Lower lobe of right lung (tissue), 2 donors: Measurements from ENCODE around the gene POC1A. TPM values are rescaled to one million over a fixed set of nuclear protein-coding genes. Genes with fewer than 3 reads are reported as not detected.

ENCODE experiments used
- ATAC-seq, 2 donors: fragments of 200-7000 bp; cut with Tn5 transposase; one replicate each; pipeline ENCODE4 v1.9.1; 2020 to 2022; ENCODE audit warnings: mild to moderate bottlenecking in 2 of 2, moderate library complexity in 2 of 2
- DNase-seq: peaks from one replicate; pipeline ENCODE4 v3.0.0-alpha.2; 2020
- H3K27ac ChIP-seq: fragments of 200-600 bp; one replicate; pipeline ENCODE4 v1.8.0; 2022
- H3K27me3 ChIP-seq: fragments of 200-600 bp; one replicate; pipeline ENCODE4 v1.8.0; 2022; ENCODE audit warnings: low read depth
- H3K36me3 ChIP-seq: fragments of 200-600 bp; one replicate; pipeline ENCODE4 v1.8.0; 2022; ENCODE audit warnings: mild to moderate bottlenecking
- H3K4me1 ChIP-seq: fragments of 200-600 bp; one replicate; pipeline ENCODE4 v1.8.0; 2022
- H3K4me3 ChIP-seq: fragments of 200-600 bp; one replicate; pipeline ENCODE4 v1.8.0; 2022; ENCODE audit warnings: mild to moderate bottlenecking
- H3K9me3 ChIP-seq: fragments of 200-600 bp; one replicate; pipeline ENCODE4 v1.8.0; 2022
- intact Hi-C: fragments of 100-400 bp; cut with DNase I; formaldehyde crosslinking; loops from one replicate; pipeline ENCODE4 v1.11.0; 2022
- total RNA-seq: library from RNA; stranded (reverse); fragmentation: NEBNext Ultra II Directional; extraction: Animal tissue kit (Norgen Biotek cat#: 25700); gene quantifications from one replicate; pipeline ENCODE4 v1.2.1, GENCODE V29; 2021
- TF ChIP-seq, protein P1 (sequence below): fragments of 200-600 bp; IDR thresholded peaks from one replicate; pipeline ENCODE4 v1.8.0; 2022; ENCODE audit warnings: antibody characterized with exemption, mild to moderate bottlenecking
- donor health status: DM: no; HTN: yes; CAD: no; lungs with severe emphysema.

The POC1A gene
- total RNA-seq, 1 donor from 2014 or later: 2.7 TPM

DNA sequence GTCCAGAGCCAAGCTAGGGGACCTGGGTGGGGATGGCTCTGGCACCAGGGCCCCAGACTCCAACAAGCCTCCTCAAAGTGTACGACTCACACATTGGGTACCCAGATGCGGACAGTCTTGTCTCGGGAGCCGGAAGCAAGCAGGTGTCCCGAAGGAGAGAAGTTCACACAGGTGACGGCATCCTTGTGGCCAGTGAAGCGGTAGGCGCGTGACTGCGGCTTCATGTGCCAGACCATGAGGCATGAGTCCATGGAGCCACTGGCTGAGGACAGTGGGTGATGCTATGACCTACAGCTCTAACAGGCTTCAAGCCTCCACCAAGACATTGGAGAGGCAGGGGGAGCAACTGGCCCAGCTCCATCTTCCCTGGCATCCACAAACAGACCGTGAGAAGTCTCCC, 4.5 kb downstream of the POC1A start:
- ATAC-seq (no peak), DNase-seq (no peak)
- Histone ChIP-seq H3K27ac (no peak overlapping the region), H3K4me3 (no peak overlapping the region), H3K27me3 (no peaks in the 10 kb centered on the region), H3K9me3 (no peaks in the 10 kb centered on the region), H3K4me1 (peaks cover 13% of the 10 kb centered on the region), H3K36me3 (peaks cover 6% of the 10 kb centered on the region)
- TF ChIP-seq, protein P1, sequence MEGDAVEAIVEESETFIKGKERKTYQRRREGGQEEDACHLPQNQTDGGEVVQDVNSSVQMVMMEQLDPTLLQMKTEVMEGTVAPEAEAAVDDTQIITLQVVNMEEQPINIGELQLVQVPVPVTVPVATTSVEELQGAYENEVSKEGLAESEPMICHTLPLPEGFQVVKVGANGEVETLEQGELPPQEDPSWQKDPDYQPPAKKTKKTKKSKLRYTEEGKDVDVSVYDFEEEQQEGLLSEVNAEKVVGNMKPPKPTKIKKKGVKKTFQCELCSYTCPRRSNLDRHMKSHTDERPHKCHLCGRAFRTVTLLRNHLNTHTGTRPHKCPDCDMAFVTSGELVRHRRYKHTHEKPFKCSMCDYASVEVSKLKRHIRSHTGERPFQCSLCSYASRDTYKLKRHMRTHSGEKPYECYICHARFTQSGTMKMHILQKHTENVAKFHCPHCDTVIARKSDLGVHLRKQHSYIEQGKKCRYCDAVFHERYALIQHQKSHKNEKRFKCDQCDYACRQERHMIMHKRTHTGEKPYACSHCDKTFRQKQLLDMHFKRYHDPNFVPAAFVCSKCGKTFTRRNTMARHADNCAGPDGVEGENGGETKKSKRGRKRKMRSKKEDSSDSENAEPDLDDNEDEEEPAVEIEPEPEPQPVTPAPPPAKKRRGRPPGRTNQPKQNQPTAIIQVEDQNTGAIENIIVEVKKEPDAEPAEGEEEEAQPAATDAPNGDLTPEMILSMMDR: no peak
- intact Hi-C loops: loop anchor here (10.0 kb wide), 1 partner anchor 145 kb away; no protein-coding TSS in a partner anchor

DNA sequence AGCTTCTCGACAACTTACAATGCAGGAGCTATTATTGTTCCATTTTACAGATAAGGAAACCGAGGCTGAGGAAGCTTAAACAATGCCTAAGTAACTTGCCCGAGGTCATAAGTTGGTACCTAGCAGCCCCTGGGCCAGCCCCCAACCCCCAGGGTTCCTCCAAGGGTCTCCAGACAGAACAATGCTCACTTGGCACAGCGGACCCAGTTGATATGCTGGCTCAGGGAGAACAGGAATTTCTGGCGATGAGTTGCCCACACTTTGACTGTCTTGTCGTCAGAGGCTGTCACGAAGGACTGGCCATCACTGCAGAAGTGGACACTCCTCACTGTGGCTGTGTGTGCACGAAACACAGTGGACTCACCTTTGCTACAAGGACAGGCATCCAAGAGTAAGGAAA, 5.2 kb downstream of the POC1A start:
- Histone ChIP-seq H3K36me3 (peaks cover 6% of the 10 kb centered on the region), H3K27ac (no peak overlapping the region), H3K4me1 (peaks cover 14% of the 10 kb centered on the region), H3K4me3 (no peak overlapping the region), H3K27me3 (no peaks in the 10 kb centered on the region), H3K9me3 (no peaks in the 10 kb centered on the region)
- TF ChIP-seq, protein P1: no peak
- DNase-seq (no peak), ATAC-seq (no peak)
- intact Hi-C loops: loop anchor here (10.0 kb wide), 1 partner anchor 144 kb away; no protein-coding TSS in a partner anchor

DNA sequence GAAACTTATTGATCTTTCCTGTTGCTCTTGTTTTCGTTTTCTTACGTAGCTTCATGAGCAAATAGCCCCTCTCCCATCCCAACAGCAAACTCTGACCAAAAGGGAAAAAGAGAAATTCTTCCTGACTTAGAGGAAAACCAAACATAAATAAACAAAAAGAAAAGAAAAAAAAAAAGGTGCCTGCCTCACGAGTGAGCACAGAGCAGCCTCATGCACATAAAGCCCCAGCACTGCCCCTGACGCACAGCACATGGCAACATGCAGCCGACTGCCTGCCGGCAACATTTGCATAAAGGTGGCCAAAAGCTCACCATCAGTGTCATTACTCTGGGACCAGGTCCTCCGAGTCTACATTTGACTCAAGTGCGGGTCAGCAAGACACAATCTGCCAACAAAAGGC, 6.4 kb downstream of the POC1A start:
- DNase-seq: peak; percentile 17
- Histone ChIP-seq H3K9me3 (no peaks in the 10 kb centered on the region), H3K27ac (no peak overlapping the region), H3K4me1 (peaks cover 5% of the 10 kb centered on the region), H3K27me3 (no peaks in the 10 kb centered on the region), H3K4me3 (no peak overlapping the region), H3K36me3 (peaks cover 6% of the 10 kb centered on the region)
- no peak for ATAC-seq
- TF ChIP-seq, protein P1: no peak
- intact Hi-C loops: loop anchor here (10.0 kb wide), 1 partner anchor 143 kb away; no protein-coding TSS in a partner anchor

DNA sequence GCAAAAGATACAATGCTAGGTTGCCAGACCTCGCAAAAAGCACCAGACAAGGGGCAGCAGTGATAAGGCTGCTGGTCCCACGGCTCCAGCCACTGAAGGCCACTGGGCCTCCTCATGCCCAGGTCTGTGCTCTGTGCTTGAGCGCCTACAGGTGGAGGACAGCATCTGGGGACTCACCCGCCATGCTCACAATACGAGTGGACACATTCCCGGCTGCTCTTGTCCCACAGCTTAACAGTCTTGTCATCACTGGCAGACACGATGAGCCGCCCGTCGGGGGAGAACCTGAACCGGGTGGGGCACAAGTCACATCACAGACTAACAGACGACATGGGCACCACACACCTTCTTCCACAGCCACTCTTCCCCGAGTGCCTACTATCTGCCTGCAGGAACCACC, 7.4 kb downstream of the POC1A start:
- TF ChIP-seq, protein P1: no peak
- H3K9me3 ChIP-seq: no peaks in the 10 kb centered on the region
- DNase-seq: peak; percentile 36
- H3K27ac ChIP-seq: no peak overlapping the region
- no peak for ATAC-seq
- H3K27me3 ChIP-seq: no peaks in the 10 kb centered on the region
- peaks cover 6% of the 10 kb centered on the region for H3K36me3 ChIP-seq
- H3K4me1 ChIP-seq: peaks cover 5% of the 10 kb centered on the region
- intact Hi-C loops: loop anchor here (10.0 kb wide), 1 partner anchor 142 kb away; no protein-coding TSS in a partner anchor
- H3K4me3 ChIP-seq: no peak overlapping the region

DNA sequence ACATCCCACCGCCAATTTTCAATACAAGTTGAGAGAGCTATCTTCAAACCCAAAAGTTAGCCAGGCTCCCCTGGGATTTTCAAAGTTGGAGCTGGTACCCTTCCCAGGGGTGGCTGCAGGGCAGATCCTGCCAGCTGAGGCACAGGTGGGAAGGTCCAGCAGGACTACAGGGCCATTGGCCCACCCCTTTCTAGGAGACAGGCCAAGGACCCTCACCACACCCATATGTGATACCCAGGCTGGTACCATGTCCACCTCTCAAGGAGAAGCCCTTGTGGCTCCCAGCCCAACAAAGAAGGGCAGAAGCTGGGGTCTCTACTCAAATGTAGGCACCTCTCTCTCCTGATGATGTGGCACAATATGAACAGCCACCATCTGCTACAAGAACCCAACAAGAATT, 8.0 kb downstream of the POC1A start:
- TF ChIP-seq, protein P1: no peak
- intact Hi-C loops: loop anchor here (10.0 kb wide), 1 partner anchor 141 kb away; no protein-coding TSS in a partner anchor
- H3K27me3 ChIP-seq: no peaks in the 10 kb centered on the region
- H3K9me3 ChIP-seq: no peaks in the 10 kb centered on the region
- H3K4me3 ChIP-seq: no peak overlapping the region
- DNase-seq: no peak
- peaks cover 5% of the 10 kb centered on the region for H3K4me1 ChIP-seq
- H3K36me3 ChIP-seq: peaks cover 6% of the 10 kb centered on the region
- ATAC-seq: no peak
- no peak overlapping the region for H3K27ac ChIP-seq
